Activated naive CD8-positive, alpha-beta T cell (primary cell): ENCODE data around the gene STMN3.
"Not testable (repeated sequence)": the region's sequence is repeated elsewhere in the genome, so short reads cannot be mapped to it uniquely, and the experiment has no call there.

Experiments
- H3K27ac Mint-ChIP-seq: one replicate; pipeline ENCODE4 v1.8.0; 2021; ENCODE audit warnings: mixed read lengths
- H3K27me3 Mint-ChIP-seq: one replicate; pipeline ENCODE4 v1.8.0; 2021; ENCODE audit warnings: mixed read lengths
- H3K36me3 Mint-ChIP-seq: one replicate; pipeline ENCODE4 v1.8.0; 2021; ENCODE audit warnings: mixed read lengths
- H3K4me1 Mint-ChIP-seq: one replicate; pipeline ENCODE4 v1.8.0; 2021; ENCODE audit warnings: low read depth, mixed read lengths
- H3K4me3 Mint-ChIP-seq: one replicate; pipeline ENCODE4 v1.8.0; 2021; ENCODE audit warnings: mild to moderate bottlenecking, mixed read lengths
- H3K9me3 Mint-ChIP-seq: one replicate; pipeline ENCODE4 v1.8.0; 2021; ENCODE audit warnings: low read depth, mixed read lengths

STMN3 gene

GRCh38 chr20:63671695-63672094 is 18.5 kb upstream of the STMN3 start:
- H3K4me3 Mint-ChIP-seq, H3K9me3 Mint-ChIP-seq, H3K4me1 Mint-ChIP-seq, H3K36me3 Mint-ChIP-seq, H3K27me3 Mint-ChIP-seq, H3K27ac Mint-ChIP-seq: not testable (repeated sequence)

DNA sequence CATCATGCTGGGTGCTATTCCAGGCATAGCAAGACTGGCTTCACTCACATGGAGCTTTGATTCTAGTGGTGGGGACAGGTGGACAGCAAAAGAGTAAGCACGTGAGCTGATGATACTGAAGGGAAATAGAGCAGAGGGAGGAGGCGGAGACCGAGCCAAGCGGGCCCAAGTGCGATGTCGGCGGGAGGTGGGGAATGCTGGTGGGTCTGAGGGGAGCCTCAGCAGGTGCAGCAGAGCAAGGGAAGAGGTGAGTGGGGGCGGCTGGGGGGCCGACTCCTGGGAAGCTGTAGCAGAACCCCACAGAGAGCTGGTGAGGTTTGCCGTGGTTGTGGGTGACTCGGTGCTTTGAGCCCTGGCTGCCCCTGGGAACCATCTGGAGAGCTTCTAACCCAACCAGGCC is 15.1 kb upstream of the STMN3 start:
- H3K9me3 Mint-ChIP-seq, result no peaks in the 10 kb centered on the region
- H3K27me3 Mint-ChIP-seq, result no peaks in the 10 kb centered on the region
- H3K4me3 Mint-ChIP-seq, result no peak overlapping the region
- H3K4me1 Mint-ChIP-seq, result no peaks in the 10 kb centered on the region
- H3K27ac Mint-ChIP-seq, result no peak overlapping the region
- peaks cover 3% of the 10 kb centered on the region for H3K36me3 Mint-ChIP-seq

- no peaks in the 10 kb centered on the region for H3K4me1 Mint-ChIP-seq
- H3K27me3 Mint-ChIP-seq, result no peaks in the 10 kb centered on the region
- no peak overlapping the region for H3K27ac Mint-ChIP-seq
- peaks cover 3% of the 10 kb centered on the region for H3K36me3 Mint-ChIP-seq
- H3K4me3 Mint-ChIP-seq, result no peak overlapping the region
- H3K9me3 Mint-ChIP-seq, result no peaks in the 10 kb centered on the region
These were observed 14.6 kb upstream of the STMN3 start for GRCh38 chr20:63667858-63668257.

- no peak overlapping the region for H3K27ac Mint-ChIP-seq
- peaks cover 3% of the 10 kb centered on the region for H3K36me3 Mint-ChIP-seq
- no peaks in the 10 kb centered on the region for H3K4me1 Mint-ChIP-seq
These were observed 12.5 kb upstream of the STMN3 start for GRCh38 chr20:63665708-63666107.

DNA sequence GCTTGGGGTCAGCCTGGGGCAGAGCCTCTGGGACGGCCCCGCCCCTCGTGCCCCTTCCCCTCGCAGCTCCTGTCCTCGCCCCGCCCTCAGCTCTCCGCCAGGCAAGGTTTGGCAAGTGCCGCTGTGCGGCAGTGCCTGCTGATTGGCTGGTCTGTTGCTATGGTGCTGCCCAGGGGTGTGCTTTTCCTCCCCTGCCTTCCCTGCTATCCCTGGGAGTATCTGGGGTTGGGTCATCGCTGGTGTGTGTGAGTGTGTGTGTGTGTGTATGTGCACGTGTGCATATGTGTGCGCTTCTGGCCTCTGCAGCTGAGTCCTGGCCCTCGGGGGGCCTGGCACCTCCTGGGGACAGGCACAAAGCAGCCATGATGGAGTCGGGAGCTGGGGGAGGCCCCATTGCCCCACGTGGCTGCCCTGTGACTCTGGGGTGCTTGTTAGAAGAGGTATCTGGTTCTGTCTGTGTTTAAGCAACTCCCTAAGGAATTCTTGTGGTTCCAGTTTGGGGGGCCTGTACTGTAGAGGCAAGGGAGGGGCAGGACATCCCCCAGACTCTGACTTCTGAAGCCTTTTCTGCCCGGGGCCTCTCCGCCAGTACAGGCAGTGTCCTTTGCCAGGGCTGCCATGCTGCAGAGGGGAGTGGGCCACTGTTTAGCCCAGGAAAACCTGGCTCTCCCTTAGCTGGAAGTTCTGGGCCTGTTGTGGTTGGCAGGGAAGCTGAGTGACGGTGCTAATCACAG is 11.8 kb upstream of the STMN3 start:
- H3K27ac Mint-ChIP-seq, result no peak overlapping the region
- H3K27me3 Mint-ChIP-seq, result no peaks in the 10 kb centered on the region
- H3K9me3 Mint-ChIP-seq, result no peaks in the 10 kb centered on the region
- H3K4me1 Mint-ChIP-seq, result peaks cover under 1% of the 10 kb centered on the region
- peaks cover 3% of the 10 kb centered on the region for H3K36me3 Mint-ChIP-seq
- no peak overlapping the region for H3K4me3 Mint-ChIP-seq

More at GRCh38 chr20:63665708-63666107, 12.5 kb upstream of the STMN3 start:
- H3K27me3 Mint-ChIP-seq, result no peaks in the 10 kb centered on the region
- no peak overlapping the region for H3K4me3 Mint-ChIP-seq
- no peaks in the 10 kb centered on the region for H3K9me3 Mint-ChIP-seq

DNA sequence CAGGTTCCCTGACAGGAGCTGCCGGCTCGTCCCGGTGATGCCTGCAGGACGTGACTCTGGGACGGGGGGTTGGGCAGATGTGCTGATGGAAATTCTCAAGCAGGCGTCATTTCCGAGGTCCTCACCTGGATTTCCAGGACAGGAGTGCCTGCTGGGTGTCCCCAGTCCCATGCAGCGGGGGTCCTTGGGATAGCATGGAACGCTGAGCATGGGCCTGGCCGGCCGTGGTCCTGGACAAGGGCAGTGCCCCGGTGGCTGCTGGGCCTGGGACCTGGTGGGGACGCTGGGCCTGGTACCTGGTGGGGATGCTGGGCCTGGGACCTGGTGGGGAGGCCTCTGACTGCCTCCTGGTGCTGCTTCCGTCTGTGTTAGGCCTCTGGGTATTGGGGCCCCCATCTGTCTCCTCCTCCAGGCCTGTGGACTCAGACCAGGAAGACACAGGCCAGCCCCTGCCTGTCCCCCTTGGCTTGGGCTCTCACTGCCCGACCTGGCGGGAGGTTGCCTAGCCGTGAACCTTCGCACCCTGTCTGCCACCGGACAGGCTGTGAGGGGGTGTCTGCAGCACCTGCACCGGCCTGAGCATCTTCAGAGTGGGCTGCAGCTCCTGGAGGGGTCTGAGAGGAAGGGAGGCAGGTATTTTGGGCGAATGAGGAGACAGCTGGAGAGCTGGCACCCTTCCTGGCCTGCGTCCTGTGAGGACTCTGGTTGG is 11.1 kb upstream of the STMN3 start:
- peaks cover 7% of the 10 kb centered on the region for H3K4me1 Mint-ChIP-seq
- H3K9me3 Mint-ChIP-seq, result no peaks in the 10 kb centered on the region
- no peak overlapping the region for H3K4me3 Mint-ChIP-seq
- H3K27me3 Mint-ChIP-seq, result no peaks in the 10 kb centered on the region
- no peak overlapping the region for H3K27ac Mint-ChIP-seq
- H3K36me3 Mint-ChIP-seq, result peaks cover 3% of the 10 kb centered on the region

GRCh38 chr20:63663332-63664066 is 10.3 kb upstream of the STMN3 start:
- Mint-ChIP-seq H3K9me3 (no peaks in the 10 kb centered on the region), H3K36me3 (peaks cover 3% of the 10 kb centered on the region), H3K4me3 (no peak overlapping the region), H3K27ac (no peak overlapping the region), H3K4me1 (peaks cover 9% of the 10 kb centered on the region), H3K27me3 (no peaks in the 10 kb centered on the region)

DNA sequence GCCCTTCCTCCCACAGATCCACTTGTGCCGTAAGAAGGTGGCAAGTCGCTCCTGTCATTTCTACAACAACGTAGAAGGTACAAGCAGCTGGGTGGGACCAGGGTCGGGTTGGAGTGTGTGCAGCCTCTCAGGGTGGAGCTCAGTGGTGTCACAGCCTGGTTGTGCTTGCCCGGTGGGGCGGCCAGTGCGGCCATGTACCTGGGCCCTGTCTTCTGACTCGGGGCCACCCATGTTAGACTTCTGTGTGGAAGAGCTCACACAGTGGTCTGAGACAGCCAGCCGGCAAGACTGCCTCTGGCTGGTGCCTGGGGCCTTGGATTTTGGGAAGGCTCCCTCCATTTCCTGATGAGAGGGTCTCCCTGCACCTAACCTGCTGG is 9.6 kb upstream of the STMN3 start:
- Mint-ChIP-seq H3K27ac (no peak overlapping the region), H3K27me3 (no peaks in the 10 kb centered on the region), H3K4me3 (no peak overlapping the region), H3K9me3 (no peaks in the 10 kb centered on the region), H3K4me1 (peaks cover 12% of the 10 kb centered on the region), H3K36me3 (no peaks in the 10 kb centered on the region)

DNA sequence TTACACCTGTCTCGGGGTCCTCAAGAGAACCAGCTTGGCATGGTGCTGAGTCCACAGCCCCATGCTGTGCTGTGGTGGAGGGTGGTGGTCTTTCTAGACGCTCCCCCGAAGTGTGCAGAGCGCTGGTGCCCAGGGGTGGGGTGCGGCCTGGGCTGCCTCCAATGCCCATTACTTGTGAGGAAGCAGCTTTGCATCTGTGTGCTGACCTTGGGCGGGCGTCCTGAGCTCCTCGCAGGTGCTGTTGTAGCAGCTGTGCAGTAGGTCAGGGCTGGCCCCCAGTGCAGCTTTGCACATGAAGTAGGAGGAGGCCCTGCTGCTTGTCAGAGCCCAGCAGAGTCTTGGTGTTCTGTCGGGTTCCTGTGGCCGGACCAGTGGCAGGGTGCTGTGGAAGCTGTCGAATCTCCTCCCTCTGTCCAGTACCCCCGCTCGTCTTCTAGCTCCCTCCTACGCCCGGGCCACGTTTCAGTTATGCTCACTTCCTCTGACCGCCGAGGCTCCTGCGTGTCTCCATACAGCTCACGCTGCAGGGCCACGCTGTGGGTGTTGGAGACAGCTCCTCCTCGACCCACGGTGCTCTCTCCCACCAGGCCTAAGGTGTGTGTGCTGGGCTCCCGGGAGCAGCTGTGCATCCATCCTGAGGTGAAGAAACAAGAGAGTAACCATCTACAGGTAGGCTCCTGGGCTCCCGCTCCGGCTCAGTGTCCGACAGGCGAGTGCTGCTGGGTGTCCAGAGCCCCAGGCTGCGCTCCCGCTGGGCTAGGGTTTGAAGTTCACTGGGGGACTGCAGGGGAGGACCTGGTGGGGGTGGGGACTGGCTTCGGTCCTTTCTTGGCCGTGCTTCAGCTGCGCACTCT is 9.0 kb upstream of the STMN3 start:
- Mint-ChIP-seq H3K36me3 (no peaks in the 10 kb centered on the region), H3K9me3 (no peaks in the 10 kb centered on the region), H3K27ac (no peak overlapping the region), H3K27me3 (no peaks in the 10 kb centered on the region), H3K4me3 (peak overlapping the region; percentile 38), H3K4me1 (peaks cover 12% of the 10 kb centered on the region)

DNA sequence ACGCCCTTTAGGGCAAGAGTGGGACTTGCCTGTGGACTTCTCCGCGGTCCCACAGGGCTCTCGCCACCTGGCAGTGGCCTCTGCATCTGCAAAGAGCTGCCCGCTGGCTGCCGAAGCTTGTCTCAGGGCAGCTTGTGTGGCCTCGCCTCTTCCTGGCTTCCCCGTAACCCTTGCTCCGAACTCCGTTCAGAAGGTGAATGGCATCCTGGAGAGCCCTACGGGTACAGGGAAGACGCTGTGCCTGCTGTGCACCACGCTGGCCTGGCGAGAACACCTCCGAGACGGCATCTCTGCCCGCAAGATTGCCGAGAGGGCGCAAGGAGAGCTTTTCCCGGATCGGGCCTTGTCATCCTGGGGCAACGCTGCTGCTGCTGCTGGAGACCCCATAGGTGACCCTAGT is 7.9 kb upstream of the STMN3 start:
- Mint-ChIP-seq H3K9me3 (no peaks in the 10 kb centered on the region), H3K27me3 (no peaks in the 10 kb centered on the region), H3K4me1 (peaks cover 14% of the 10 kb centered on the region), H3K4me3 (no peak overlapping the region), H3K27ac (no peak overlapping the region), H3K36me3 (no peaks in the 10 kb centered on the region)

DNA sequence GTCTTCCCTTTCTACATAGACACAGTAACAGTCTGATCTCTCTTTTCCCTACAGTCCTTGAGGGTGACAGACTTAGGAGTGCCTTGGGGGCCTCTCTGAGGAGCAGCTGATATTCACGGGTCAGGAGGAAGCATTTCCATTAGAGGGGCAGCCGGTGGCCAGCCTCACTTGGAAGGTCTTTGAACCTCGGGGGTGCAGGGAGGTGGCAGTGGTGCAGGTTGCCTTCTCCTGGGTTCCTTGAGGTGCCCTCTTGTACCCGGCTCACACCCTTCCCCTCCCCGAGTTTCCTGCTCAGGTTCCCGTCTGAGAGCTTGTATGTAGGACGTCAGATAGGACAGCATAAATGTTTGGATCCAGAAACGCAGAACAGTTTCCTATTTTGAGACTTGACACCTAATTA is 7.4 kb upstream of the STMN3 start:
- peak overlapping the region; percentile 97 for H3K4me3 Mint-ChIP-seq
- no peaks in the 10 kb centered on the region for H3K27me3 Mint-ChIP-seq
- no peaks in the 10 kb centered on the region for H3K36me3 Mint-ChIP-seq
- no peaks in the 10 kb centered on the region for H3K9me3 Mint-ChIP-seq
- H3K4me1 Mint-ChIP-seq, result peaks cover 14% of the 10 kb centered on the region
- no peak overlapping the region for H3K27ac Mint-ChIP-seq

DNA sequence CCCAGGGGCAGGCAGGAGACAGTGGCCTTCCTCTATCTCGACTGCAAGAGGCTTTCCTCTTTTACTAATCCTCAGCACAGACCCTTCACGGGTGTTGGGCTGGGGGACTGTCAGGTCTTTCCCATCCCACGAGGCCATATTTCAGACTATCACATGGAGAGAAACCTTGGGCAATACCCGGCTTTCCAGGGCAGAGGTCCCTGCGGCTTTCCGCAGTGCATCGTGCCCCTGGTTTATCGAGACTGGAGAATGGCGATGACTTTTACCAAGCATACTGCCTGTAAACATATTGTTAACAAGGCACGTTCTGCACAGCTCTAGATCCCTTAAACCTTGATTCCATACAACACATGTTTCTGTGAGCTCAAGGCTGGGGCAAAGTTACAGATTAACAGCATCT is 7.0 kb upstream of the STMN3 start:
- peaks cover 14% of the 10 kb centered on the region for H3K4me1 Mint-ChIP-seq
- H3K36me3 Mint-ChIP-seq, H3K9me3 Mint-ChIP-seq, H3K27ac Mint-ChIP-seq, H3K27me3 Mint-ChIP-seq: not testable (repeated sequence)
- H3K4me3 Mint-ChIP-seq, result peak overlapping the region; percentile 97

DNA sequence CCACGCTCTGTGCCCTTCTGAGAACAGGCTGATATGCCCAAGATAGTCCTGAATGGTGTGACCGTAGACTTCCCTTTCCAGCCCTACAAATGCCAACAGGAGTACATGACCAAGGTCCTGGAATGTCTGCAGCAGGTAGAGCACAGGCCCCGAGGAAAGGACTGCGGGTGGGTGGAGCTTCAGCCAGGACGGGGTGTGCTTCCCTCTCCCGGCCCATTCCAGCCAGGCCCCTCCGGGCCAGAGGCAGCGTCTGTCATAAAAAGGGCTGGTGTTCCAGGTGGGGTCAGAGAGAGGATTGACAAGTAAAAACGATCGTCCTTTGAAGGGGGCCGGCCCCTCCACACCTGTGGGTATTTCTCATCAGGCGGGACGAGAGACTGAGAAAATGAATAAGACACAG is 6.1 kb upstream of the STMN3 start:
- Mint-ChIP-seq H3K36me3 (no peaks in the 10 kb centered on the region), H3K4me3 (peak overlapping the region; percentile 97), H3K27ac (no peak overlapping the region), H3K27me3 (no peaks in the 10 kb centered on the region), H3K9me3 (no peaks in the 10 kb centered on the region), H3K4me1 (peaks cover 20% of the 10 kb centered on the region)

DNA sequence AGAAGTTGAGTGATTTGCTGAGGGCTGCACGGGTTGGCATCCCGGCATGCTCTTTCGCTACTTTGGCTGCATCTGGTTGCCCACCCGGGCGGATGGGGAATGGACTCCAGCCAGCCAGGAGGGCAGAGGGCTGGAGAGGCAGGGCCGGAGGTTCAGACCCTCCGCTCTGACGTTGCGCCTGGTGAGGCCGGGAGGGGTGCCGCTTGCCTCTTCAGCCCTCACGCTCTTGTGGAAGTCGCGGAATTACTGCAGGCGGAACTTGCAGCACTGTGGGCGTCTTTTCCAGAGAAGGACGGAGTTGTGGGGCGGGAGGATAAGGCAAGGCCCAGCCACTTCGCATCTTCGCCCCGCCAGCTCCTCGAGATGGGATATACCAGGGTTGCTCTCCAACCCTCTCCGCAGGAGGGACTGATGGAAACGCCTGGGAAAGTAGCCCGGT is 5.5 kb upstream of the STMN3 start:
- H3K36me3 Mint-ChIP-seq, result no peaks in the 10 kb centered on the region
- peaks cover 26% of the 10 kb centered on the region for H3K4me1 Mint-ChIP-seq
- H3K4me3 Mint-ChIP-seq, result peak overlapping the region; percentile 97
- no peaks in the 10 kb centered on the region for H3K27me3 Mint-ChIP-seq
- no peaks in the 10 kb centered on the region for H3K9me3 Mint-ChIP-seq
- peak overlapping the region; percentile 94 for H3K27ac Mint-ChIP-seq
